NCI-H345 treated with DMSO at 0.1 percent for 48 hours (cell line): ENCODE results near the gene LSAMP.
"Not testable (repeated sequence)": the region's sequence is repeated elsewhere in the genome, so short reads cannot be mapped to it uniquely, and the experiment has no call there.

Source experiments
- DNase-seq: peaks from one replicate; lab custom pipeline; 2025; ENCODE audit not compliant: unreplicated experiment; lab: John Stamatoyannopoulos, UW

The LSAMP gene

DNA sequence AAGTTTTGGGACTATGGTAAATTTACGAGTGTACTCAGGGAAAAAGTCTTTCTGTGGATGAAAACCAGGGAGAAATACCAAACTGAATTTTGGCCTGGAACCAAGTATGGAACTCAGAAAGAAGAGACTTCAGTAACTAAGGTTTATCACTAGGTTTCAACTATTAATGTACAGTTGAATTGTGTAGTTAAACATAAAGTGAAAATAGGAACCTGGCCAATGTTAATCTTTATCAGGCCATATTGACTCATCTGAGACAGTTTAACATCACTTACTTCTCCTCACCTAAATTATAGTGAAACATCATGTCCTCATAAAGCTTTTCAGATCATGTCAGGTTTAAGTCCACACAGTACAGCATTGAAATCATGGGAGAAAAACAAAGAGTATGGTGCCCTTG is 197.7 kb downstream of the LSAMP start:
- no peak for DNase-seq

DNA sequence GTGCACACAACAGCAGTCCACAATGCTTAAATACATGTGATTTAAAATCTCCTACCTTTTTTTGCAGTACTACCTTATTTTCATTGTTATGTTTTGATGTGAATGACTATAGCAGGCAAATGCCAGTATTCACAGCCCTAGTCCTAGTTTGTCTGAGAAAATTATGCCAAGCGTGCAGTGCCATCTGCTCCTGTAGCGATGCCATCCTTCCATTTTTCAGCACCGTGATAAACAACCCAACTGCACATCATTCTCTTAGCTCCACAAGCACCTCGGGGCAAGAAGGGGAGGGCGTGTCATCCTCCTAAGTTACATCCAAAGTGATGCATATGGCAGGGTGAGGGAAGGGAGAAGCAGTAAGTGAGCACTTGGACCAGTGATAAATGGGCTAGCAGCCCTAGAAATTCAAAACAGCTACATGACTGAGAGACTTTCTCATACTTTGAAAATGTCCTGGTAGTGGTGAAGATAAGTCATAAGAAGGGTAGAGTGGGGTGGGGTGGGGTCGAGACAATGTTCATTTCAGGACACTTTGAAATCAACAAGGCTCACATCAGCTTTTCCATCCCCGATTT is 198.8 kb downstream of the LSAMP start:
- DNase-seq: no peak

DNA sequence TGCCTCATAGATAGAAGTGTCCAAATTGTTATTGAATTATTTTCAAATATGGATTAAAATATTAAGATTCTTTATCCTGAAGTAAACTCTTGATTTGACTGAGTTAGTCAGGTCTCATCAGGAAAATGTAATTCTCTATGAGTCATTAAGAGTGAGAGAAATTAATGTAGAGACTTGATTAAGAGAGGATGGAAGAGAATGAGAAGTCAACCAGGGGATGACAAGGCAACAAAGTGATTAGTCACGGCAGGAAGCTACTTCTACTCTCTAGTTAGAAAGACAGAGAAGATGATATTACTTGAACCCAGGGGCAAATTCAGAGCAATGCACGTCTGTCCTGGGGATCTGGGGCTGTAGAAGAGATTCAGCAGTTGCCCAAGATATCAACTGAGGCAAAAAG is 202.5 kb downstream of the LSAMP start:
- no peak for DNase-seq

DNA sequence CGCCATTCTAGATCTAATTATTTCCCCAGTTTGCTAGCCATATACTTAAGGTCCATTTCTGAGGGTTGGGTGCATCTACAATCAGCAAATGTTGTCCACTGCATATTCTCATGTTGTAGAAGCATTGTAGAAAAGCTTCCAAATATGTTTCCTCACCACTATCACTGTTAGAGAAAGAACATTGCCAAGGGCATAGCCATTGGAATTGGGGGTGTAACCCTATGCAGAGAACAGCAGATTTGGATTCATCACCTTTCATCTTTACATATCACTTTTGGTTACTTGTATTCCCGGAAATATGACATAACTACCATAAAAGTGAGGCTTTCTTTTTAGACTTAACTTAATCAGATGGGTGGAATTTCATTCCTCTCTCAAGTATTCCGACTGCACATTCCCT is 203.6 kb downstream of the LSAMP start:
- no peak for DNase-seq

DNA sequence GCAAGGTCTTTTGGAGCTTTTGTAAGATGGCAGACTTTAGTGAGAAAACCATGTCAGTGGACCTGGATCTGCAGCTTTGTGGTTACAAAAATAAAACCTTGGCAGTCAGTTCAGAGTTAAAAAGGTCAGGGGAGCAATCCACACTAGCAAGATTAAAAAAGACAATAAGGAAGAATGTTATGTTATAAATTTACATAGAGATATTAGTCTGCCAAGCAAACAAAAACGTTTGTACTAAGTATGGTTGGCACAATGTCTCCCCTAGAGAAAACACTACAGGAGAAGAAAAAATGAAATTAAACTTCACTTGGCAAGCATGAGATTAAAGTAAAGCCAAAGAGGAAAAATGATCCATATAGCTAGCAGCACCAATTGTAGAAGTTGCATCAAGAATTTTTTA is 205.0 kb downstream of the LSAMP start:
- DNase-seq: no peak

DNA sequence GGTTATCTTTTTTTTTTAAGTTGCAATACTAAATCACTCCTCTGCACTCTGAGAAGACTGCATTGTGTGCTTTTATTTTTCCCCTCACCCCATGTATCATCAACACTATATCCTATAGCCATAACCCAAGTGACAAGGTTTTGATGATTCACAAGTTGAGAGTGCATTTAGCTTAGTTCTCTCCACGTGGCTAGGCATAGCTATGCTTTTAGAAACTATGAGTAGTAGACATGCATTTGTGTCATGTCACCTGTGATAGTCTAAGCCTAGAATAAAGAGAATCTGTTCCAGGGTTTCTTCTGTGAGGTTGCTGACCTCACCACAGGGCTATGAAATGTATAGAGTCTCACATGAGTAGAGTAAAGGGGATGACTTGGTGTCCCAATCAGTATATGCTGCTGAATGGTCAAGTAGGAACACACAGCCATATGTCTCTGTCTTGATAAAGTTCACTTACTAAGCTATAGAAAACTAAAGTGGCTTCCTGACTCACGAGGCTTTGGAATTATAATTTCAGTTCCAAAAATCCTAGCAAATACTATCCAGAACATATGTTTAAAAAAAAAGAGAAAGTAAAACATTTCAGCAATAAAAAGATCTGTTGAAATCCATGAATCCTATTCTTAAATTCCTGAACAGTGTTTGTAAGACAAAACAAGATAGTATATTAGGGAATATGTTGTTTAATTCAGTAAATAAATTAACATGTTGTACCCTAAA is 206.3 kb downstream of the LSAMP start:
- DNase-seq: no peak

DNA sequence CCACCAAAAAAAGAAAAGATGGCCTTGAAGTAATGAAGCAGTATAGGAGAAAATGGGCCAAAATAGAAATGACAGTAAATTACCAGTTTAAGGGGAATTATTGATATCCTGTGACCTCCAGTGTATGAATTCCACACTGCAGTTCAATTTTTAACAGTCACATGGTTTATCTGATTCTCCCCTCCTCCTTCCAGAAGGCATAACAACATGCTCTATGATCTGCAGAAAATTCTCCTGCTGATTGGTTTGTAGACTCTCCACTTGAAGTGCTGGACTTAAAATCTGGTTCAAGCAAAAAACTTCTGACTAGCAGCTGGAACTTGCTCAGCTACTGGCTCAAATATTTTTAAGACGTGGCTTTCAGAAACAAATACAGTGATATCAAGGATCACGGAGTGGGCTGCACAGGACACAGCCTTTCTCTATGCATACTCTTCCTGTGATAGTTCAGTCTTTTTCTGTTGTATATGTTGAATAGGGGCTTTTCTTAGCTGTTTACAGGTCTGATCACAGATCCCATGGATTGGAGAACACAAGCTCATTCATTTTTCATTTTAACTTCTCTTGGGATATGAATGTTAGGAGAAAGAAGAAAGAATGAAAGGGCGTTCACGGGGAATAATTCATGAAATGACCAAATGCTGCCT is 211.5 kb downstream of the LSAMP start:
- no peak for DNase-seq

DNA sequence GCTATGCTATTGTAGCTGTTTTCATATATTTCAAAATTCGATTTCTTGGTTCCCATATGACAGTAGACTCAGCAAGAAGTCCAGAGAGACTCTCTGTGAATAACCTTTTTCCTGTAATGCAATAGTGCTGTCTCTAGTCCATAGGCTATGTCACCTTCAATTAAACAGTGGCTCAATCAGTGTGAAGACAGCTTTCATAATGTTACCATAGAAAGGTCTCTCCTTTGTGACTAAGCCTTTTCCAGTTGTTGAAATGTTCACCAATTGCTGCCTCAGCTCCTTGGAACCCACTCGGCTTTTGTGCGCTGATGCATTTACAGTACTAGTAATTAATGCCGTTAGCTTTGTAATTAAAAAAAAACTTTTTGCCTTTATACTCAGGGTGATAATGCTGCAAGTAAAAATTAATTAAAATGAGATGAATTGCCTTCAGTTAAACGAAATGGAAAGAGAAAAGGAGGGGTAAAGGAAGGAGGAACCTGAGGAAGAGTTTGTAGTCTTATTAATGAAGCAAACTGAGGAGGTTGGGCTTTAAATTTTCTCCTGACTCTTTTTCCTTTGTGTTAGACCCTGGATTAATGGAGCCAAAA is 214.8 kb downstream of the LSAMP start:
- no peak for DNase-seq

DNA sequence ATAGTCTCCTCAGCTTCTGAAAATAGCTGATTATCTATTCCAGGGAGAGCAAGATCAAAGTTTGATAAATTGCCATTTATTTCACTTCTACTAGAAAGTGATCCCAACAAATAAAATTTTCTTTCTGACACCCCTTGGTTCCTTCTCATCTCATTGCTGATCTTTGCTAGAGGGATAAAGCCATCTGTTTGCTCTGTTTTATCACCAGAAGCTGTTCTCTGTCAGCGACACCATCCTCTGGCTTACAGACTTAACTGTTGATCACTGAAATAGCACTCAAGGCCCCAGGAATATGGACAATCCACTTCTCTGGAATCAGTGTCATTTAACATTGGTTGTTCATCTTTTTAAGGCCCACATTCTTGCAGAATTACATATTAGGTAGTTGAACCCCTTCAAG is 219.0 kb downstream of the LSAMP start:
- DNase-seq: no peak

DNA sequence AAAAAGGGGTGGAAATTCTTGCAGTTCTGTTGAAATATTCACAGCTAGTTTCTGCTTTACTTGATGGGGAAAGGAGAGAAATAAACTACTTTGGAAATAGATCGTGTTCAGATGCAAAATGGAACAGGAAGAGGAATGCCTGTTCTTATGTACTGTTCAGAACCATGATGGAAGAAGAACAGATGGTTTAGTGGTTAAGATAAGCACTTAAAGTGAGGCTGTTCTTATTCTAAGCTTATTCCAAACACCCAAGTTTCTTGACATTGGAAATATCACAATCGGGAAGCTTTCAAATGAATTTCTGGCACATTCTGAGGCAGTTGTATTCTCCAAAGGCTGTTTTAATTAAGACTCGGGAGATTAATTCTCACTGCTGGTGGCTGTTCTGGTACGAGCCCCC is 228.5 kb downstream of the LSAMP start:
- no peak for DNase-seq

DNA sequence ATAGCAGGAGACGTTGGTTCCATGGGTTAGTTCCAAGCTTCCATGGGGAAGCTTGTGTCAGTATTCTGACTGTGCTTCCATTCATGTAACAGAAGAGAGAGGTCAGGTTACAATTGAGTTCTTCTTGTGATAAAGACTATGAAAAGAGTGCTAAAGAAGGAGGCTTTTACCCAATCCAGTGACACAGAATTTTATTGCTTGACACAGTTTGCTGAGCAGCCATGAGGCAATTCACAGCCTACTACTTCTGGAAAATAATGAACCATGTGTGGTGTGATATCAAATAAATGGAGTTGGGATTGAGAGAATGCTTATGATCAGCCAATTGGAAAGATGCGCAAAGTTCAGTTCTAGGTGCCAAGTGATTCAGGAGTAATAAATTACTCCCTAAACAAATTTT is 233.4 kb downstream of the LSAMP start:
- DNase-seq: no peak

DNA sequence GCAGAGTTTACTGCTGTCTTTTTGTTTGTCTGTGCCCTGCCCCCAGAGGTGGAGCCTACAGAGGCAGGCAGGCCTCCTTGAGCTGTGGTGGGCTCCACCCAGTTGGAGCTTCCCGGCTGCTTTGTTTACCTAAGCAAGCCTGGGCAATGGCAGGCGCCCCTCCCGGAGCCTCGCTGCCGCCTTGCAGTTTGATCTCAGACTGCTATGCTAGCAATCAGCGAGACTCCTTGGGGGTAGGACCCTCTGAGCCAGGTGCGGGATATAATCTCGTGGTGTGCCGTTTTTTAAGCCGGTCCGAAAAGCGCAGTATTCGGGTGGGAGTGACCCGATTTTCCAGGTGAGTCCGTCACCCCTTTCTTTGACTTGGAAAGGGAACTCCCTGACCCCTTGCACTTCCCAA is 236.5 kb downstream of the LSAMP start:
- not testable (repeated sequence) for DNase-seq

DNA sequence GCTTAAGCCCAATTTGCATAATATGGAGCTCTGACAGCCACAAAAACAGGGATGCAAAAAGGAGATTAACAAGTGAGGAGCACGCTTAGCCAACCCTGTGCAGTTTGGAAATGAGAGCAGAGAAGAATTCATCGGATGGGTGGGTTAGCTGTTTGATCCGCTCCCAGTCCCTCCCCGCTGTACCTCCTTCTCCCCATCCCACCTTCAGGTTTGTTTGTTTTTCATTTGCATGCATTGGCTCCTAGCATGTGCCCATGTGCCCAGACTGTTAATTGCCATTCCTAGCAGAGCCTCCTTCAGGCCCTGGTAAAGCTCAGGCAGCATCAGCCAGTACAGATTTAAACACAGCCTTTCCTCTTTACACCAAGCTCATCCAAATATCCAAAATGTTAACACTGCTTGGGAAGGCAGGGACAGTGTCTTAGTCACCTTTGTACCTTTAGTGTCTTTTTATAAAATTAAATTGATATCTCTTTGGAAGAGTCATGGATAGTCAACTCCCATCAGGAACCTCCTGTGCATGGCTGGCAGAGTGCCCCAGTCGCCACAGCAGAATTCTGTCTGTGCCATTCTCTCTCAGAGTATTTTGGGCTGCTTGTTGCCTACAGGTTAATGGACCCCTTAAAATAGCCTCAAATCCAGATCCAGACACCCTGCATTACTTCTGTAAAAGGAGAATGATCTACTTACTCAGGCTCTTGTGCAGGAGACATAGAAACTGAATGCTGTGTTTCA is 244.2 kb downstream of the LSAMP start:
- DNase-seq: no peak

DNA sequence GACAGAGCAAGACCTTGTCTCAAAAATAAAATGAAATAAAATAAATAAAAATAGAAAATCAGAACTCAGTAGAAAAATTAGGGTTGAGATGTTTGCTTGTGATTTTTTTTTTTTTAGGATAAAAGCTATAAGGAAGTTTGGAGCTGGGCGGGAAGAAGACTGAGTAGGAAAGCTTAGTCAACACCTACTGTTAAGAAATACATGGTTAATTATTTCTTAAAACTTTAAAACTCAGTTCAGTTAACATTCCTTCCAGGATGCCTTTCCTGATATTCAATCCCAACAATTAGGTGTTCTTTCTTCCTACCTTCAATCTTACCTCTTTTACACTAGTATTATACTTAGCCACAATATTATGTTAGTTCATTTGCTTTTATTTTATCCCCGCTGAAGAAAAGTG is 246.2 kb downstream of the LSAMP start:
- no peak for DNase-seq

DNA sequence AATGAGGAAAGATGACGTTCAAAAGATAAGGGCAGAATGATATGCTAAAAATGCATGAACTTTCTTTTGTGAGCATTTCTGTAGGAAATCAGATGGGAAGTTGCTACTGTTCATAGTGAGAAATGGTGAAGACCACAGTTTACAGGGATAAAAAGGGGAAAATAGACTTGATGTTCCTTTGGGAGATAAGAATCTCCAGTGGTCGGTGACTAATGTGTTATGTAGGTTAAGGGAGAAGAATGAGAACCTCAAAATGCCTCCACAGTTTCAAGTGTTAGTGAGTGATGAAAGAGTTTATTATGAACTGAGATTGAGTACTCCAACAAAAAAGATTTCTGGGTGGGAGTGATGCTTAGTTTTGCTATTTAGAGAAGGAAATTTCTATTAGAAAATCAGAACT is 247.2 kb downstream of the LSAMP start:
- no peak for DNase-seq

DNA sequence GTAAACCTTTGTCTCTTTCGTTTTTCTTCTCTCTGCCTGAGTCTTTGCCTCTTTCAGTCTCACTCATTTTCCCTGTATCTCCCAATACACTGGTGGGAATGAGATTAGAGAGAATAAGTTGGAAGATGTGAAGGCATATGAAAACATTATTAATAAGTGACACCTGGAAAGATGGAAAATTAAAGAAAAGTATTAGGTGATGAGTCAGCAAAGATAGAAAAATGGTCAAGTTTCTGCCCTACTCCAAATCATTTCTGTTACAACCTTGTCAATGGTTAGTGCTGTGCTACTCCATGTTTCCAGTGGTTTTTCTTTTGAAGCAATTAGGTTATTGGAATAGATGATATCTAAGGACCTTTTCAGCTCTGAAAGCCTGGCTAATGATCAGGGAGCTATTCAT is 252.8 kb downstream of the LSAMP start:
- no peak for DNase-seq

DNA sequence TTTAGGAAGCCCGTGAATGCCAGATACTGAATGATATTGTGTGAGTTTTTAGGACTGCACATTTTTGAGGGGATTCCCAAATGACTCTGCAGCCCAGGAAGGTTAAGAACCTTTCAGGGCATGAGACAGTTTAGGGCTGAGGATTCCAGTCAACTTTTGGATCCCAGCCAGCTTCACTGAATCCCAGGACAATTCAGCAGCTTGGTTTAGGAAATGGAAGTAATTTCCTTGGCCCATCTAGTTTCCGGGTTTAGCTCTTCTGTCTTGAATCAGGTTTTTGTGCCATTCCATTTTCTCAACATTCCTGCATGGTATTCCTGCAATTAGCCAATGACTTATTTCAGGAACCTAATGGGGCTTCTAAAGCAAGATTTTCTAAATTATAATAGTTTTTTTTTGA is 253.9 kb downstream of the LSAMP start:
- DNase-seq: no peak

DNA sequence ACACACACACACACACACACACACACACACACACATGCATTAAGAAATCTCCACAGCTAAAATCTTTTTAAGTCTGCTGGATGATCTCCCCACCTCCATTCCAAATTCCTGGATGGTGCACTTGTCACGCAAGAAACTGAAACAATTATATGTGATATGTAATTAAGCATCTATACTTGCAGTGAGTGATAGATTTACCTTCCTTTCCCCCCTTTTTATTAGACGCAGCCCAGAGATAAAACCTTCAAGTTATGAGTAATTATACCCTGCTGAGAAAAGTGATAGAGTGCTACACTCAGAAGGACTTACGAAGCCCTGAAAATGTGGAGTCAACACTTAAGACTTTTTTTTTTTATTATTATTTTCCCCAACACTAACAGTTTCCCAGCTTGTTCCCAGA is 255.2 kb downstream of the LSAMP start:
- no peak for DNase-seq

DNA sequence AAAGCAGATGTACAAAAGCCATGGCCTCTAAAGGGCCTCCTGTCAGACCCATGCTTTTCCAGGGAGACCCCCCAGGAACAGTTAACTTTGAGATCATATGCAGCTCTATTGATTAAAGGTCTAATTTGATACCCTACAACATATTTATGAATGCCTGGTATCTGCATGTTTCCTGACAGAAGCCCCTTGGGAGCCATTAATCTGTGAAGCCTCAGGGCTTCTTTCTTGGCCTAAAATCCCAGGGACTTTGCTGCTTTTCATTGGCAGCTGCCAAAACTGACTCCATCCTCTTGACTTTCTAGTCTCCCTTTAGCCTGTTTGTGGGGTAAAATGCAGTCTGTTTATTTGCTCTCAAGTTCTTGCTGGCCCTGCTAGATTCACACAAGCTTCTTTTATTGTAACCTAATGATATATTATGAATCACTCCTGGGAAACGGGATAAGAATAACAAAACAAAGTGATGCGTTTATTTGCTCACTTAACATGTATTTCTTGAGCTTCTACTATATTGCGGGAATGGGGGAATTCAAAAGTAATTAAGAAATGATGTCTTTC is 257.0 kb downstream of the LSAMP start:
- DNase-seq: no peak

DNA sequence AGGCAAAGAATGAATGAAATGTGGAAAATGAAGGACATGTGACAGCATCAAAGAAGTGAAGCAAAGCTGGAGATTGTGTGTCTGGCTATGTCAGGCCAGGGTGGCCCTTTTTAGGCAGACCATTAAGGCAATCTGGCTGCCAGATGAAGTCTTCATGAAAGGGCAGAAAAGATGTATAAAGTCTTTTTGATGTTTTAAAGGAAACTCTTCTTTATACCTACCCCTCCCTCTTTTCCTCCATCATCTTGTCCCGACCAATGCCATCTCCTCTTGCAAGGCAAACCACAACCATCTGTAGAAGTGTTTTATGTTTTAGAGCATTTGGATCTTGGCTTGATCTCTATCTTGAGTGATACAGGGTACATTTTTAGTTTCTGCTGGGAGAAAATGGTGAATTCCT is 259.2 kb downstream of the LSAMP start:
- DNase-seq: no peak

DNA sequence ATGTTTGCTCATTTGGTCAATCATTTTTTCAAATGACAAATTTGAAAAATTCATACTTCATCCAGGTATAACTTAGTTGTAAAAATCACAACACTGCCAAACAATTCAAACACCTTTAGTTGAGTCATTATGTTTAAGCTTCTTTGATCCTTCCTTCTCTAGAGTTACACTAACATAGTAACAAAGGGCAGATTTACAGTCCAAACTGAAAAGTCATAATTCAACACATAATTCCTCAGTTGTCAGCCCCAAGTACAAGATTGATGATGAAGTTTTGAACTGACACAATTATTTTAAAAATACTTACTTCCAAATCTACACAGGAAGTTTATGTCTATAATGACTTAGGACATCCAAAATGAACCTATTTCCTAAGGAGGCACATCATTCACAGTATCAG is 264.1 kb downstream of the LSAMP start:
- no peak for DNase-seq
